8988T (cell line): ENCODE data around the gene PRSS1.

ENCODE experiments used
- DNase-seq: peaks from one replicate; pipeline ENCODE4 v3.0.0; 2011

PRSS1 gene

DNA sequence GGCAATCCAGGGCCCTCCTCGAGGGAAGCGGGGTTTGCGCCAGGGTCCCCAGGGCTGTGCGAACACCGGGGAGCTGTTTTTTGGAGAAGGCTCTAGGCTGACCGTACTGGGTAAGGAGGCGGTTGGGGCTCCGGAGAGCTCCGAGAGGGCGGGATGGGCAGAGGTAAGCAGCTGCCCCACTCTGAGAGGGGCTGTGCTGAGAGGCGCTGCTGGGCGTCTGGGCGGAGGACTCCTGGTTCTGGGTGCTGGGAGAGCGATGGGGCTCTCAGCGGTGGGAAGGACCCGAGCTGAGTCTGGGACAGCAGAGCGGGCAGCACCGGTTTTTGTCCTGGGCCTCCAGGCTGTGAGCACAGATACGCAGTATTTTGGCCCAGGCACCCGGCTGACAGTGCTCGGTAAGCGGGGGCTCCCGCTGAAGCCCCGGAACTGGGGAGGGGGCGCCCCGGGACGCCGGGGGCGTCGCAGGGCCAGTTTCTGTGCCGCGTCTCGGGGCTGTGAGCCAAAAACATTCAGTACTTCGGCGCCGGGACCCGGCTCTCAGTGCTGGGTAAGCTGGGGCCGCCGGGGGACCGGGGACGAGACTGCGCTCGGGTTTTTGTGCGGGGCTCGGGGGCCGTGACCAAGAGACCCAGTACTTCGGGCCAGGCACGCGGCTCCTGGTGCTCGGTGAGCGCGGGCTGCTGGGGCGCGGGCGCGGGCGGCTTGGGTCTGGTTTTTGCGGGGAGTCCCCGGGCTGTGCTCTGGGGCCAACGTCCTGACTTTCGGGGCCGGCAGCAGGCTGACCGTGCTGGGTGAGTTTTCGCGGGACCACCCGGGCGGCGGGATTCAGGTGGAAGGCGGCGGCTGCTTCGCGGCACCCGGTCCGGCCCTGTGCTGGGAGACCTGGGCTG, 47.5 kb downstream of the PRSS1 start:
- DNase-seq = no peak

DNA sequence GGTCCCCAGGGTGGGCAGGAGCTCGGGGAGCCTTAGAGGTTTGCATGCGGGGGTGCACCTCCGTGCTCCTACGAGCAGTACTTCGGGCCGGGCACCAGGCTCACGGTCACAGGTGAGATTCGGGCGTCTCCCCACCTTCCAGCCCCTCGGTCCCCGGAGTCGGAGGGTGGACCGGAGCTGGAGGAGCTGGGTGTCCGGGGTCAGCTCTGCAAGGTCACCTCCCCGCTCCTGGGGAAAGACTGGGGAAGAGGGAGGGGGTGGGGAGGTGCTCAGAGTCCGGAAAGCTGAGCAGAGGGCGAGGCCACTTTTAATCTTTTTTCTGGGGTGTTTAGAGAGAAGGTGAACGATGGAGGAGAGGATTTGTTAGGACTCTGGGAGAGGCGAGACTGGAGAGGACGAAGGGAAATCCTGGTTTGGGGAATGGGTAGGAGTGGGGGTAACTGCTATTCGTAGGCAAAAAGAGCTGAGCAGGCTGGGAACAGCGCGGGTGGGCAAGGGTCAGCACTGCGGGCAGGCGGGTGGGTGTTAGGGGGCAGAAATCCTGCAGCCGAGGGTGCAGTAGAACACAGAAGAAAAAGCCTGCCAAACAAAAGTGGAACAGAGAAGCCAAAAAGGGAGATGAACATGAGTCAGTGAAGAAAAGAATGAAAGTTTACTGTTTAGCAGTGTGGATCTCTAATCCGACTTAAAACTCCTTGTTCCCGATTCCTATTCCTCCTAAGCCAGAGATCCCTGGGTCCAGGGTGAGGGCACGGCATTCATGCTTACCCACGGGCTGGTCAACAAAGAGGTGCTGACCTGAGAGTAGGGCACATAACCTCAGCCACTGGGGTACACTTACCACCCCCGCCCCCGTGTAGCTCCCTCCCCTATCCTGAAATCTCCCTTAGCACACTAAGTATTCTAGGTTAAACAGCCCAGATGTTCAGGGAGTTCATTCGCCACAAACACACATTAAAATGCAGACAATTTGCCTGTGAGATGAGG, 48.4 kb downstream of the PRSS1 start:
- no peak for DNase-seq

GRCh38 chr7:142798451-142799436, 49.5 kb downstream of the PRSS1 start:
- DNase-seq = no peak

GRCh38 chr7:142799437-142799835, 50.2 kb downstream of the PRSS1 start:
- DNase-seq = no peak

GRCh38 chr7:142800088-142800487, 50.8 kb downstream of the PRSS1 start:
- DNase-seq = no peak

DNA sequence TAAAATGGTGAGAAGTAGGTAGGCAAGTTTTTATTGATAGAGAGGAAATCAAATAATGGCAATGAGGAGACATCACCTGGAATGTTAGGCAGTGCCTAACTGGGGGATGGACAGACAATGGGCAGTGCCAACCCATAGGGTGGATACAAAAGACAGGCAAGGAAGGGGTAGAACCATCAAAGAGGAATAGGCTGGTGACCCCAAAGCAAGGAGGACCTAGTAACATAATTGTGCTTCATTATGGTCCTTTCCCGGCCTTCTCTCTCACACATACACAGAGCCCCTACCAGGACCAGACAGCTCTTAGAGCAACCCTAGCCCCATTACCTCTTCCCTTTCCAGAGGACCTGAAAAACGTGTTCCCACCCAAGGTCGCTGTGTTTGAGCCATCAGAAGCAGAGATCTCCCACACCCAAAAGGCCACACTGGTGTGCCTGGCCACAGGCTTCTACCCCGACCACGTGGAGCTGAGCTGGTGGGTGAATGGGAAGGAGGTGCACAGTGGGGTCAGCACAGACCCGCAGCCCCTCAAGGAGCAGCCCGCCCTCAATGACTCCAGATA, 51.5 kb downstream of the PRSS1 start:
- no peak for DNase-seq

GRCh38 chr7:142801601-142802295, 52.5 kb downstream of the PRSS1 start:
- DNase-seq = no peak

DNA sequence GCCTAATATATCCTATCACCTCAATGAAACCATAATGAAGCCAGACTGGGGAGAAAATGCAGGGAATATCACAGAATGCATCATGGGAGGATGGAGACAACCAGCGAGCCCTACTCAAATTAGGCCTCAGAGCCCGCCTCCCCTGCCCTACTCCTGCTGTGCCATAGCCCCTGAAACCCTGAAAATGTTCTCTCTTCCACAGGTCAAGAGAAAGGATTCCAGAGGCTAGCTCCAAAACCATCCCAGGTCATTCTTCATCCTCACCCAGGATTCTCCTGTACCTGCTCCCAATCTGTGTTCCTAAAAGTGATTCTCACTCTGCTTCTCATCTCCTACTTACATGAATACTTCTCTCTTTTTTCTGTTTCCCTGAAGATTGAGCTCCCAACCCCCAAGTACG, 53.0 kb downstream of the PRSS1 start:
- DNase-seq = no peak
